ENCODE results near the gene CCAR1. TPM values are rescaled to one million over a fixed set of nuclear protein-coding genes. Genes with fewer than 3 reads are reported as not detected.
A peak's percentile ranks its signal among the peaks of the same experiment; 100 is the strongest.
"Not testable (repeated sequence)": the region's sequence is repeated elsewhere in the genome, so short reads cannot be mapped to it uniquely, and the experiment has no call there.

Gene CCAR1, protein sequence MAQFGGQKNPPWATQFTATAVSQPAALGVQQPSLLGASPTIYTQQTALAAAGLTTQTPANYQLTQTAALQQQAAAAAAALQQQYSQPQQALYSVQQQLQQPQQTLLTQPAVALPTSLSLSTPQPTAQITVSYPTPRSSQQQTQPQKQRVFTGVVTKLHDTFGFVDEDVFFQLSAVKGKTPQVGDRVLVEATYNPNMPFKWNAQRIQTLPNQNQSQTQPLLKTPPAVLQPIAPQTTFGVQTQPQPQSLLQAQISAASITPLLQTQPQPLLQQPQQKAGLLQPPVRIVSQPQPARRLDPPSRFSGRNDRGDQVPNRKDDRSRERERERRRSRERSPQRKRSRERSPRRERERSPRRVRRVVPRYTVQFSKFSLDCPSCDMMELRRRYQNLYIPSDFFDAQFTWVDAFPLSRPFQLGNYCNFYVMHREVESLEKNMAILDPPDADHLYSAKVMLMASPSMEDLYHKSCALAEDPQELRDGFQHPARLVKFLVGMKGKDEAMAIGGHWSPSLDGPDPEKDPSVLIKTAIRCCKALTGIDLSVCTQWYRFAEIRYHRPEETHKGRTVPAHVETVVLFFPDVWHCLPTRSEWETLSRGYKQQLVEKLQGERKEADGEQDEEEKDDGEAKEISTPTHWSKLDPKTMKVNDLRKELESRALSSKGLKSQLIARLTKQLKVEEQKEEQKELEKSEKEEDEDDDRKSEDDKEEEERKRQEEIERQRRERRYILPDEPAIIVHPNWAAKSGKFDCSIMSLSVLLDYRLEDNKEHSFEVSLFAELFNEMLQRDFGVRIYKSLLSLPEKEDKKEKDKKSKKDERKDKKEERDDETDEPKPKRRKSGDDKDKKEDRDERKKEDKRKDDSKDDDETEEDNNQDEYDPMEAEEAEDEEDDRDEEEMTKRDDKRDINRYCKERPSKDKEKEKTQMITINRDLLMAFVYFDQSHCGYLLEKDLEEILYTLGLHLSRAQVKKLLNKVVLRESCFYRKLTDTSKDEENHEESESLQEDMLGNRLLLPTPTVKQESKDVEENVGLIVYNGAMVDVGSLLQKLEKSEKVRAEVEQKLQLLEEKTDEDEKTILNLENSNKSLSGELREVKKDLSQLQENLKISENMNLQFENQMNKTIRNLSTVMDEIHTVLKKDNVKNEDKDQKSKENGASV
- total RNA-seq (36.0 TPM), polyA plus RNA-seq (ENCODE audit: insufficient read depth in 1 of 8, insufficient read length in 8 of 8, low replicate concordance in 1 of 8) (10 to 100 TPM; 57.7 to 78.8 (median 71.0) TPM)
- long read RNA-seq, donor 1, result 0 reads
- long read RNA-seq, donor 2, result 0 reads
- long read RNA-seq, donor 3, full-length matches to known transcripts, result 3 of 9 reads
- long read RNA-seq, donor 3, partial matches to known transcripts, result 6 of 9 reads
- long read RNA-seq, donor 3, other reads (novel, unspliced or antisense), result 0 of 9 reads
- long read RNA-seq, donor 4, partial matches to known transcripts, result 0 of 1 reads
- long read RNA-seq, donor 4, other reads (novel, unspliced or antisense), result 0 of 1 reads
- long read RNA-seq, donor 5, full-length matches to known transcripts, result 1 of 69 reads
- long read RNA-seq, donor 5, partial matches to known transcripts, result 63 of 69 reads
- long read RNA-seq, donor 5, other reads (novel, unspliced or antisense), result 5 of 69 reads
- long read RNA-seq, donor 6, transcript CCAR1-210 (3 exons, 701 nt), result major isoform, 5 of 33 reads
- long read RNA-seq, donor 6, partial matches to known transcripts, result 26 of 33 reads
- long read RNA-seq, donor 6, other reads (novel, unspliced or antisense), result 0 of 33 reads
- long read RNA-seq, donor 7, partial matches to known transcripts, result 29 of 30 reads
- long read RNA-seq, donor 7, other reads (novel, unspliced or antisense), result 0 of 30 reads
- long read RNA-seq, donor 8, partial matches to known transcripts, result 15 of 17 reads
- long read RNA-seq, donor 8, other reads (novel, unspliced or antisense), result 0 of 17 reads
- long read RNA-seq, donor 9, partial matches to known transcripts, result 38 of 41 reads
- long read RNA-seq, donor 9, other reads (novel, unspliced or antisense), result 0 of 41 reads
- long read RNA-seq, donor 10, partial matches to known transcripts, result 59 of 62 reads
- long read RNA-seq, donor 10, other reads (novel, unspliced or antisense), result 0 of 62 reads
- long read RNA-seq, donor 11, partial matches to known transcripts, result 24 of 25 reads
- long read RNA-seq, donor 11, other reads (novel, unspliced or antisense), result 0 of 25 reads

DNA sequence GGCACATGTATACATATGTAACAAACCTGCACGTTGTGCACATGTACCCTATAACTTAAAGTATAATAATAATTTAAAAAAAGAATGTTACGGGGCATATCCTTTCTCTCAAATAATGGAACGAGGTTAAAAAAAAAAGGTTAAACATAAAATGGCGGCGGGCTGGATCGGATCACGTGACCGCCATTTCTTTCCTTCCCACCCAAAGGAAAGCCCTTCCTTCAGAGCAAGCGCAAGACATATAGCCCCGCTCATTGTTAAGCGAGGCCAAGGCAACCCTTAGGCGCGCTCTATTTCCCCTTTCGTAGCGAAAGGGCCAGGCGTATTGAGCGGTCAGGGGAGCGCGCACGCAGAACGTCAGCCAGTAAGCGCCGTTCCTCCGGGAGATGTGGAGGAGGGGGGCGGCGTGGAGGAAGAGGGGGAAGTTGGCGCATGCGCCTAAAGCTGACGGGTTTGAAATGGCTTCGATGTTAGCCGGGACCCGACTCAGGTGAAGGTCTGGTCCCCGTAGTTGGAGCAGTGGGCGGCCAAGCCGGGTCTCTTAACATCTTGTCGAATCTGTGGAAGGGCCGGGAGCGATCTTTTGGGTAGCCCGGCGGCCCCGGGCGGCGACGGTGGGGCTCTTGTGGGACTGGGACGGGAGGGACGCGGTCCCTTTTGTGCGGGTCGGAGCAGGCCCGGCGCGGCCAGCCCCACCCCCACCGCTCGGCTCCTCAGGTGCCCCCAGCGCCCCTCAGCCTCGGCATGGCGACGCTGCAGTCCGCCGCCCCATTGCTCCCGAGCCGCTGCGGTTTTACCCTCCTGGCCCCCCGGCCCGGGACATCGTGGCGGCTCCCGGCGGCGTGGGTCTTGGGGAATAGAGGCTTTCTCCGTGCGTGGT lies at the start of gene CCAR1:
TSS of gene CCAR1 (plus strand) at position 447 of the 880 bp plus-strand sequence. CDS start 1,266 bp downstream, outside the sequence.
- Histone ChIP-seq H3K9me3 (replicated peaks; ENCODE audit: control insufficient read depth, low read depth, low read length) (no peaks in the 10 kb centered on the region), H3K36me3 (ENCODE audit: control insufficient read depth, insufficient read depth, low read length) (peaks cover 21% of the 10 kb centered on the region), H3K4me3 (ENCODE audit: low read length) (peak within 1 kb of the TSS; percentile 94), H3K27me3 (ENCODE audit: control insufficient read depth, insufficient read depth, low read length) (no peaks in the 10 kb centered on the region), H3K27ac (ENCODE audit: low read length) (peak within 1 kb of the TSS; percentile 94), H3K4me1 (ENCODE audit: control insufficient read depth, insufficient read depth, low read length) (peaks cover 5% of the 10 kb centered on the region)
- DNase-seq, result peak; percentile 100
- under 1% methylated on average over 63 of the region's 72 CpGs for WGBS (ENCODE audit: insufficient coverage)

DNA sequence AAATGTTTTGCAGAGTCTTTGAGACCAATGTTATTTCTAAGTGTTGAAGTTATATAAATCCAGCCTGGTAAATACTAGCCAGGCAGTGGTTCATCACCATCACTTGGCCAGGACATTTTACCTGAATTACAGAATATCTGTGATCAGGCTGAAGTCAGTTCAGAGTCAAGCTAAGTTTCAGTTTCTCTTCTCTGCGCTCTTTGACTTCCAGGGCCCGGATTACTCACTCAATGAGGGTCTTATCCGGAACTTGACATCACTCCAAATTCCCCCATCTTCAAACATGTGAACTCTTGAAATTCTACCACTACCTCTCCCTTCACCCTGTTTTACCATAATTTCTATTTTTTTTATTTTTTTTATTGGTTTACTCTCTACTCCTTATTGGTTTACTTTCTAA lies 36.6 kb upstream of the CCAR1 start:
- H3K4me1 ChIP-seq (ENCODE audit: control insufficient read depth, insufficient read depth, low read length), result no peaks in the 10 kb centered on the region
- WGBS (ENCODE audit: insufficient coverage), result 100% methylated on average over 3 of the region's 3 CpGs
- DNase-seq, result no peak
- no peak overlapping the region for H3K4me3 ChIP-seq (ENCODE audit: low read length)
- no peaks in the 10 kb centered on the region for H3K27me3 ChIP-seq (ENCODE audit: control insufficient read depth, insufficient read depth, low read length)
- no peak overlapping the region for H3K27ac ChIP-seq (ENCODE audit: low read length)
- no peaks in the 10 kb centered on the region for H3K9me3 ChIP-seq (replicated peaks; ENCODE audit: control insufficient read depth, low read depth, low read length)
- peaks cover 29% of the 10 kb centered on the region for H3K36me3 ChIP-seq (ENCODE audit: control insufficient read depth, insufficient read depth, low read length)

DNA sequence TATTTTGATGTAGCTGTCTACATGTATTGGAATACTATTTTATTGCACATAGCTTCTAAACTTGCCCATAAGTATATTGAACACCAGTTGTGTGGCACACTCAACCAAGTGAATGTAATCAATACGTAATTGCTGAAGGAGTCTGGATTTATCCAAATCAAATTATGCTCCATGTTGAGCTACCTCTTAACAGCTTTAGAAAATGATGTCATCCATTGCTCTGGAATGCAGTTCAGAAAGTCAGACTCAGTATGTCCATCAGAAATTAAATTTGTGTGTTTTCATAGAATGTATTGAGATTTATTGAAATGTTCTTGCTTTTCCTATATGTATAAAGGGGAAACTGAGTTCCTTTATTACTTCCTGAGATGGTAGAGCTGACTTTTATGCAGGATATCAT lies 25.0 kb upstream of the CCAR1 start:
- no peaks in the 10 kb centered on the region for H3K27me3 ChIP-seq (ENCODE audit: control insufficient read depth, insufficient read depth, low read length)
- H3K4me3 ChIP-seq (ENCODE audit: low read length), result no peak overlapping the region
- WGBS (ENCODE audit: insufficient coverage), result no CpG with 5 or more reads among the region's 1 CpG
- no peaks in the 10 kb centered on the region for H3K9me3 ChIP-seq (replicated peaks; ENCODE audit: control insufficient read depth, low read depth, low read length)
- H3K27ac ChIP-seq (ENCODE audit: low read length), result no peak overlapping the region
- DNase-seq, result no peak
- no peaks in the 10 kb centered on the region for H3K4me1 ChIP-seq (ENCODE audit: control insufficient read depth, insufficient read depth, low read length)
- peaks cover 6% of the 10 kb centered on the region for H3K36me3 ChIP-seq (ENCODE audit: control insufficient read depth, insufficient read depth, low read length)

DNA sequence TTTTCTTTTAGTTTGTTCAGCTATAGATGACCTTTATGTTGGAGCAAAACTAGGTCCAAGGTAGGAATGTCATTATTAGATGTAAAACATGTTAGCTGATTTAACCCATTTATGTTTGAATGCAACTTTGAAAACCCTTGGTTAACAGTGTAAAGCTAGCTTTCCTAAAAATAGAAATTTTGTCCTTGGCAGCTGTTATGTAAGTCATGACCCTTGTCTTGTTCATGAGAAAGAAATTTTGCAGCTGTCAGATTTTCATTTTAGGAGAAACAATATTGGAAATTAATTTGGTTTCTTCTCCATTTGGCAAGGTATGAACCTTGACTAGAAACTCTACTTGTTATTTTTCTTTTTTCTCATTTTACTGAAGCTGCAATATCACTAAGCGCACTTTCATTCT lies 23.9 kb upstream of the CCAR1 start:
- H3K4me1 ChIP-seq (ENCODE audit: control insufficient read depth, insufficient read depth, low read length), result no peaks in the 10 kb centered on the region
- no CpG with 5 or more reads among the region's 1 CpG for WGBS (ENCODE audit: insufficient coverage)
- no peaks in the 10 kb centered on the region for H3K9me3 ChIP-seq (replicated peaks; ENCODE audit: control insufficient read depth, low read depth, low read length)
- H3K36me3 ChIP-seq (ENCODE audit: control insufficient read depth, insufficient read depth, low read length), result no peaks in the 10 kb centered on the region
- no peaks in the 10 kb centered on the region for H3K27me3 ChIP-seq (ENCODE audit: control insufficient read depth, insufficient read depth, low read length)
- no peak overlapping the region for H3K27ac ChIP-seq (ENCODE audit: low read length)
- no peak overlapping the region for H3K4me3 ChIP-seq (ENCODE audit: low read length)
- peak; percentile 6 for DNase-seq

DNA sequence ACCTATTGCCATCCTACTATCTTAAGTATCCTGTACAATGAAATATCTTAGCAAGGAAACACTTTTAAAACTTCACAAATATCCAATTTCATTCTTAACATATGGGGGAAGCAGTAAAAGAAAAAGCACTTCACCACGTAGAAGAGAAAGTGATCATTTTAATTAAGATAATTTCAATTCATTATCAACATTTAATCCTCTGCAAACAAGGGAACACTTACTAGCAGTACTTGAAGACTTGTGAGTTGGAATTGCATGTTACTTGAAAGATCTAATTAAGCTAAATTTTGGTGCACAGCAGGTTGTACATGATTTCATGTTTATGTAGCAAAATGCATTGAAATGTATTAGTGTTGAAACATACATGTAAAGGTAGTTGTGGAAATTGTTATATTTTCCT lies 20.8 kb upstream of the CCAR1 start:
- no CpG with 5 or more reads among the region's 1 CpG for WGBS (ENCODE audit: insufficient coverage)

DNA sequence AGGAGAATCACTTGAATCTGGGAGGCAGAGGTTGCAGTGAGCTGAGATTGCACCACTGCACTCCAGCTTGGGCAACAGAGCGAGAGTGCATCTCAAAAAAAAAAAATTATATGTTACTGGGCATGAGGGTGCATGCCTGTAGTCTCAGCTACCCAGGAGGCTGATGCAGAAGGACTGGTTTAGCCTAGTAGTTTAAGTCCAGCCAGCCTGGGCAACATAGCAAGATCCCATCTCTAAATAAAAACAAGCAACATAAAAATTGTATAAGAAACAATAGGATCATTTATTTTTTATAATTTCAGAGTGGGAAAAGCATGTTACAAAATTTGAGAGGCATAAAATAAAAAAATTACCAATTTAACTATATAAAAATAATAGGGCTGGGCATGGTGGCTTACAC lies 15.5 kb upstream of the CCAR1 start:
- no peak overlapping the region for H3K27ac ChIP-seq (ENCODE audit: low read length)
- no peaks in the 10 kb centered on the region for H3K27me3 ChIP-seq (ENCODE audit: control insufficient read depth, insufficient read depth, low read length)
- no peaks in the 10 kb centered on the region for H3K36me3 ChIP-seq (ENCODE audit: control insufficient read depth, insufficient read depth, low read length)
- H3K9me3 ChIP-seq (replicated peaks; ENCODE audit: control insufficient read depth, low read depth, low read length), result no peaks in the 10 kb centered on the region
- DNase-seq, result no peak
- H3K4me3 ChIP-seq (ENCODE audit: low read length), result no peak overlapping the region
- WGBS (ENCODE audit: insufficient coverage), result no CpG with 5 or more reads among the region's 1 CpG
- H3K4me1 ChIP-seq (ENCODE audit: control insufficient read depth, insufficient read depth, low read length), result no peaks in the 10 kb centered on the region

More for the DNA sequence above, 20.8 kb upstream of the CCAR1 start:
- no peaks in the 10 kb centered on the region for H3K4me1 ChIP-seq (ENCODE audit: control insufficient read depth, insufficient read depth, low read length)
- no peak for DNase-seq
- no peaks in the 10 kb centered on the region for H3K27me3 ChIP-seq (ENCODE audit: control insufficient read depth, insufficient read depth, low read length)
- no peak overlapping the region for H3K4me3 ChIP-seq (ENCODE audit: low read length)
- no peaks in the 10 kb centered on the region for H3K9me3 ChIP-seq (replicated peaks; ENCODE audit: control insufficient read depth, low read depth, low read length)
- no peak overlapping the region for H3K27ac ChIP-seq (ENCODE audit: low read length)
- H3K36me3 ChIP-seq (ENCODE audit: control insufficient read depth, insufficient read depth, low read length), result no peaks in the 10 kb centered on the region

DNA sequence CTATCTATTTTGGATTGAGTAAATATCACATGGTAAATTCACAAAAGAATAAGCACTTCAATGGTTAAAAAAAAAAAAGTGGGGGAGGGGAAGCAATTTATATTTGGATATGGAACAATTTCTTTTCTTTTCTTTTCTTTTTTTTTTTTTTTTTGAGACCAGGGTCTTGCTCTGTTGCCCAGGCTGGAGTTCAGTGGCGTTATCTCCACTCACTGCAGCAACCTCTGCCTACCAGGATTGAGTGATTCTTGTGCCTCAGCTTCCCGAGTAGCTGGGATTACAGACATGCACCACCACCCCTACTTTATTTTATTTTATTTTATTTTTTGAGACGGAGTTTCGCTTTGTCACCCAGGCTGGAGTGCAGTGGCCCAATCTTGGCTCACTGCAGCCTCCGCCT lies 12.1 kb upstream of the CCAR1 start:
- WGBS (ENCODE audit: insufficient coverage), result 96% methylated on average over 3 of the region's 5 CpGs
- DNase-seq, result not testable (repeated sequence)

DNA sequence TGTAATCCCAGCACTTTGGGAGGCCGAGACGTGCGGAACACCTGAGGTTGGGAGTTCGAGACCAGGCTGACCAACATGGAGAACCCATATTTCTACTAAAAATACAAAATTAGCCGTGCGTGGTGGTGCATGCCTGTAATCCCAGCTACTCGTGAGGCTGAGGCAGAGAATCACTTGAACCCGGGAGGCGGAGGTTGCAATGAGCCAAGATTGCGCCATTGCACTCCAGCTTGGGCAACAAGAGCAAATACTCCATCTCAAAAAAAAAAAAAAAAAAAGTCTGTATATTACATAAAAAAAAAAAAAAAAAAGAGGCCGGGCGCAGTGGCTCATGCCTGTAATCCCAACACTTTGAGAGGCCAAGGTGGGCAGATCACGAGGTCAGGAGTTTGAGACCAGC lies 8.0 kb upstream of the CCAR1 start:
- not testable (repeated sequence) for DNase-seq; H3K27ac ChIP-seq (ENCODE audit: low read length); H3K27me3 ChIP-seq (ENCODE audit: control insufficient read depth, insufficient read depth, low read length); H3K9me3 ChIP-seq (replicated peaks; ENCODE audit: control insufficient read depth, low read depth, low read length); H3K36me3 ChIP-seq (ENCODE audit: control insufficient read depth, insufficient read depth, low read length); H3K4me1 ChIP-seq (ENCODE audit: control insufficient read depth, insufficient read depth, low read length); H3K4me3 ChIP-seq (ENCODE audit: low read length)
- 93% methylated on average over 5 of the region's 13 CpGs for WGBS (ENCODE audit: insufficient coverage)

More for the DNA sequence above, 12.1 kb upstream of the CCAR1 start:
- not testable (repeated sequence) for H3K36me3 ChIP-seq (ENCODE audit: control insufficient read depth, insufficient read depth, low read length); H3K4me3 ChIP-seq (ENCODE audit: low read length); H3K4me1 ChIP-seq (ENCODE audit: control insufficient read depth, insufficient read depth, low read length); H3K27me3 ChIP-seq (ENCODE audit: control insufficient read depth, insufficient read depth, low read length); H3K9me3 ChIP-seq (replicated peaks; ENCODE audit: control insufficient read depth, low read depth, low read length); H3K27ac ChIP-seq (ENCODE audit: low read length)

All from muscle of leg (tissue), 16 donors.